ENCODE results near the gene SNRPD1.

- TF ChIP-seq, protein P1, sequence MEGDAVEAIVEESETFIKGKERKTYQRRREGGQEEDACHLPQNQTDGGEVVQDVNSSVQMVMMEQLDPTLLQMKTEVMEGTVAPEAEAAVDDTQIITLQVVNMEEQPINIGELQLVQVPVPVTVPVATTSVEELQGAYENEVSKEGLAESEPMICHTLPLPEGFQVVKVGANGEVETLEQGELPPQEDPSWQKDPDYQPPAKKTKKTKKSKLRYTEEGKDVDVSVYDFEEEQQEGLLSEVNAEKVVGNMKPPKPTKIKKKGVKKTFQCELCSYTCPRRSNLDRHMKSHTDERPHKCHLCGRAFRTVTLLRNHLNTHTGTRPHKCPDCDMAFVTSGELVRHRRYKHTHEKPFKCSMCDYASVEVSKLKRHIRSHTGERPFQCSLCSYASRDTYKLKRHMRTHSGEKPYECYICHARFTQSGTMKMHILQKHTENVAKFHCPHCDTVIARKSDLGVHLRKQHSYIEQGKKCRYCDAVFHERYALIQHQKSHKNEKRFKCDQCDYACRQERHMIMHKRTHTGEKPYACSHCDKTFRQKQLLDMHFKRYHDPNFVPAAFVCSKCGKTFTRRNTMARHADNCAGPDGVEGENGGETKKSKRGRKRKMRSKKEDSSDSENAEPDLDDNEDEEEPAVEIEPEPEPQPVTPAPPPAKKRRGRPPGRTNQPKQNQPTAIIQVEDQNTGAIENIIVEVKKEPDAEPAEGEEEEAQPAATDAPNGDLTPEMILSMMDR (IDR thresholded peaks at IDR 0.05; ENCODE audit: extremely low read depth in 1 of 2, insufficient read depth in 1 of 2, low read depth in 1 of 2, low read length in 2 of 2), result no peak
- TF ChIP-seq MAX (IDR thresholded peaks at IDR 0.05; ENCODE audit: insufficient read depth, insufficient read length) (no peak), POLR2AphosphoS5 (IDR thresholded peaks at IDR 0.05; ENCODE audit: insufficient read depth, low read depth, low read length) (no peak), EZH2 (IDR thresholded peaks at IDR 0.05; ENCODE audit: borderline replicate concordance, low read depth, low read length, severe bottlenecking) (no peak), POLR2A (IDR thresholded peaks at IDR 0.05; ENCODE audit: low read depth, low read length) (no peak), FOS (IDR thresholded peaks at IDR 0.05; ENCODE audit: borderline replicate concordance, insufficient read depth, low read length) (no peak), GATA2 (IDR thresholded peaks at IDR 0.05; ENCODE audit: insufficient read depth, insufficient read length, low read depth, low read length) (no peak), JUN (IDR thresholded peaks at IDR 0.05; ENCODE audit: borderline replicate concordance, insufficient read depth, insufficient read length, low read depth) (no peak)
These were observed 6.9 kb upstream of the SNRPD1 start for GRCh38 chr18:21605213-21605612.

Data from endothelial cell of umbilical vein (primary cell).